Panc1 (cell line): ENCODE results near the gene ATG14. TPM values are rescaled to one million over a fixed set of nuclear protein-coding genes. Genes with fewer than 3 reads are reported as not detected.

ENCODE experiments used
- ATAC-seq: fragments of 200-7000 bp; cut with Tn5 transposase; 2 replicates; pipeline ENCODE4 v1.9.1; 2020; ENCODE audit warnings: mild to moderate bottlenecking, moderate library complexity
- BruUV-seq: library from RNA; stranded (reverse); fragments of 400-500 nt; replicated peaks from 2 replicates; lab custom pipeline; 2021; lab: Mats Ljungman, UMichigan
- CTCF ChIA-PET: fragments of 300-600 bp; sonication (Branson Sonifier 250); formaldehyde crosslinking; loops from one replicate; lab custom pipeline; 2022; ENCODE audit warnings: antibody characterized with exemption; lab: Charles Lee
- POLR2A ChIA-PET: fragments of 300-600 bp; sonication (Branson Sonifier 250); formaldehyde crosslinking; loops from one replicate; lab custom pipeline; 2022; ENCODE audit warnings: antibody characterized with exemption; lab: Charles Lee
- DNase-seq: peaks from one replicate; pipeline ENCODE4 v3.0.0-alpha.2; 2010; ENCODE audit warnings: low read depth, low spot score
- H3K27ac ChIP-seq: 2 replicates; pipeline ENCODE4 v1.5.1; 2011; ENCODE audit warnings: mild to moderate bottlenecking, low read length, inconsistent platforms
- H3K27me3 ChIP-seq: fragments of 200-500 bp; sonication (Bioruptor generic); 2 replicates; pipeline ENCODE4 v1.6.0; 2014; ENCODE audit warnings: low read length, inconsistent platforms; ENCODE audit not compliant: control insufficient read depth, insufficient read depth
- H3K36me3 ChIP-seq: fragments of 200-500 bp; sonication (Bioruptor generic); 2 replicates; pipeline ENCODE4 v1.5.1; 2014; ENCODE audit warnings: inconsistent platforms, mild to moderate bottlenecking, low read length, moderate library complexity; ENCODE audit not compliant: control insufficient read depth, insufficient read depth
- H3K4me1 ChIP-seq: 2 replicates; pipeline ENCODE4 v1.5.1; 2011; ENCODE audit warnings: inconsistent platforms, mild to moderate bottlenecking, low read length, moderate library complexity; ENCODE audit not compliant: control insufficient read depth, insufficient read depth
- H3K4me3 ChIP-seq, 2 experiments: 2 replicates each; pipeline ENCODE4 v1.5.1; 2011 to 2012; ENCODE audit warnings: low read depth in 2 of 2, low read length in 2 of 2, mild to moderate bottlenecking in 2 of 2, inconsistent platforms in 1 of 2, moderate library complexity in 1 of 2
- H3K9me3 ChIP-seq: fragments of 200-500 bp; sonication (Bioruptor generic); 2 replicates; pipeline ENCODE4 v1.5.1; 2014; ENCODE audit warnings: low read depth, mild to moderate bottlenecking, inconsistent platforms, low read length, moderate library complexity; ENCODE audit not compliant: control insufficient read depth, insufficient read depth
- CTCF ChIP-seq: fragments of 450-650 bp; IDR thresholded peaks from 2 replicates; pipeline ENCODE4 v1.5.1; 2017; ENCODE audit warnings: mild to moderate bottlenecking
- POLR2AphosphoS5 ChIP-seq: IDR thresholded peaks from 2 replicates; pipeline ENCODE4 v1.6.1; 2012; ENCODE audit warnings: mild to moderate bottlenecking, low read depth, low read length, moderate library complexity
- REST ChIP-seq, 2 experiments: IDR thresholded peaks; 2 replicates each; pipeline ENCODE4 v1.6.1; 2011 to 2012; ENCODE audit warnings: low read depth in 2 of 2, control low read depth in 1 of 2, low read length in 1 of 2, mild to moderate bottlenecking in 1 of 2, moderate library complexity in 1 of 2; ENCODE audit not compliant: insufficient read depth in 1 of 2
- SIN3A ChIP-seq: IDR thresholded peaks from 2 replicates; pipeline ENCODE4 v1.6.1; 2012; ENCODE audit warnings: low read depth, mild to moderate bottlenecking, low read length, moderate library complexity, borderline replicate concordance; ENCODE audit not compliant: insufficient read depth
- TCF7L2 ChIP-seq: IDR thresholded peaks from 2 replicates; pipeline ENCODE4 v1.6.1; 2011; ENCODE audit warnings: mild to moderate bottlenecking, low read depth, low read length, inconsistent platforms
- in situ Hi-C: cut with HindIII; loops from 2 replicates; pipeline ENCODE4 v1.10.0; 2016; ENCODE audit warnings: low sequenced_read_pairs, low pct_unique_long_range_greater_than_20kb
- intact Hi-C: fragments of 100-400 bp; cut with micrococcal nuclease; formaldehyde crosslinking; loops from one replicate; pipeline ENCODE4 v1.10.0; 2022; ENCODE audit not compliant: unreplicated experiment
- total RNA-seq: library from RNA; stranded (reverse); gene quantifications from one replicate; pipeline ENCODE4 v1.2.1, GENCODE V29; 2021; ENCODE audit not compliant: unreplicated experiment

The ATG14 gene
- total RNA-seq, 1 experiment from 2014 or later: 7.1 TPM

GRCh38 chr14:55348766-55349453 is 62.7 kb downstream of the ATG14 start:
- POLR2A ChIA-PET: no interaction called here
- Histone ChIP-seq H3K4me1 (no peaks in the 10 kb centered on the region), H3K9me3 (no peaks in the 10 kb centered on the region), H3K36me3 (no peaks in the 10 kb centered on the region; the same call in none of the 2 replicates), H3K27me3 (no peaks in the 10 kb centered on the region), H3K4me3 (no peak overlapping the region), H3K27ac (no peak overlapping the region)
- BruUV-seq: no TSS peak
- DNase-seq: no peak
- TF ChIP-seq CTCF (no peak), REST (IDR thresholded peaks at IDR 0.05; ENCODE audit: insufficient read depth in 1 of 2, low read depth in 2 of 2, low read length in 1 of 2) (no peak), SIN3A (no peak), POLR2AphosphoS5 (no peak), TCF7L2 (no peak)
- intact Hi-C loops: loop anchor here (10.0 kb wide), 1 partner anchor 74 kb away; the partner anchor contains the start of gene FBXO34
- ATAC-seq: no peak
- CTCF ChIA-PET: interaction anchor here (0.6 kb wide), 1 partner anchor 259 kb away, joined by 11 read pairs; no protein-coding TSS in a partner anchor
- in situ Hi-C loops: no loop called here

GRCh38 chr14:55347748-55348147 is 63.9 kb downstream of the ATG14 start:
- Histone ChIP-seq H3K4me1 (no peaks in the 10 kb centered on the region), H3K36me3 (no peaks in the 10 kb centered on the region; the same call in none of the 2 replicates), H3K27ac (no peak overlapping the region), H3K4me3 (no peak overlapping the region), H3K9me3 (no peaks in the 10 kb centered on the region), H3K27me3 (no peaks in the 10 kb centered on the region)
- ChIA-PET POLR2A (no interaction called here), CTCF (no interaction called here)
- ATAC-seq: no peak
- TF ChIP-seq SIN3A: no peak
- no peak for TF ChIP-seq CTCF
- TF ChIP-seq TCF7L2: no peak
- TF ChIP-seq POLR2AphosphoS5: no peak
- no peak for TF ChIP-seq REST (IDR thresholded peaks at IDR 0.05; ENCODE audit: insufficient read depth in 1 of 2, low read depth in 2 of 2, low read length in 1 of 2)
- in situ Hi-C loops: no loop called here
- DNase-seq: no peak
- intact Hi-C loops: loop anchor here (10.0 kb wide), 1 partner anchor 73 kb away; the partner anchor contains the start of gene FBXO34
- no TSS peak for BruUV-seq
